HL-60 (cell line): Measurements from ENCODE around the gene AGBL3.

Experiments used
- DNase-seq, 2 experiments: peaks; one replicate each; pipeline ENCODE4 v3.0.0-alpha.2; 2010 to 2020; ENCODE audit warnings: low read depth in 1 of 2, low spot score in 1 of 2
- H3K27ac ChIP-seq: fragments of 250-450 bp; sonication (Bioruptor Pico); replicated peaks from 2 replicates; pipeline ENCODE4 v1.5.1; 2020; ENCODE audit warnings: mild to moderate bottlenecking, moderate library complexity
- H3K27me3 ChIP-seq: fragments of 250-450 bp; sonication (Bioruptor Pico); 2 replicates; pipeline ENCODE4 v1.5.1; 2021; ENCODE audit warnings: mild to moderate bottlenecking, moderate library complexity; ENCODE audit not compliant: insufficient read depth, poor library complexity, severe bottlenecking
- H3K4me3 ChIP-seq: replicated peaks from 2 replicates; pipeline ENCODE4 v1.5.1; 2011; ENCODE audit warnings: mild to moderate bottlenecking, control low read depth, low read length; ENCODE audit not compliant: insufficient read depth
- GABPA ChIP-seq: IDR thresholded peaks from 2 replicates; pipeline ENCODE4 v1.6.1; 2012; ENCODE audit warnings: low read depth
- POLR2AphosphoS5 ChIP-seq: IDR thresholded peaks from 2 replicates; pipeline ENCODE4 v1.6.1; 2012; ENCODE audit warnings: low read depth
- SPI1 ChIP-seq: IDR thresholded peaks from 2 replicates; pipeline ENCODE4 v1.6.1; 2012; ENCODE audit warnings: low read depth, mild to moderate bottlenecking, borderline replicate concordance
- TF ChIP-seq, protein P1 (sequence below): IDR thresholded peaks from one replicate; pipeline ENCODE4 v1.5.1; 2011; ENCODE audit warnings: low read length, control low read depth, inconsistent platforms; ENCODE audit not compliant: insufficient read depth
- TF ChIP-seq, protein P2 (sequence below): IDR thresholded peaks from 2 replicates; pipeline ENCODE4 v1.6.1; 2012; ENCODE audit warnings: low read depth; ENCODE audit not compliant: insufficient replicate concordance

Gene AGBL3

DNA sequence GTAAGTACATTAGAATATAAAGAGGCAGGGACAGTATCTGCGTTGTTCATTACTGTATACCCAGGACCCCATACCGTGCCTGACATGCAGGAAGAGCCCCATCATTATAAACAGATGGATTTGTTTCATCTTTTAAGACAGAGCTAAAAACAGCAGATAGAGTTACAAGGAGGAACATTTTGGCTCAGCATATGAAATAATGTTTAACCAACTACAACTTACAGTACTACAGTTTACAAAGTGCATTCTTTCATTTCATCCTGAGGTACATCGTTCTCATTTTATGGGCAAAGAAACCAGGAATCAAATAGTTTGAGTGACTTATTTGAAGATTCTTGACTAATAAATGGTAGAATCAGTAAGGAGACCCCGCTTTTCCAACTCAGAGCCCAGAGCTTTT, 38.1 kb upstream of the AGBL3 start:
- no peak for TF ChIP-seq POLR2AphosphoS5
- TF ChIP-seq, protein P1, sequence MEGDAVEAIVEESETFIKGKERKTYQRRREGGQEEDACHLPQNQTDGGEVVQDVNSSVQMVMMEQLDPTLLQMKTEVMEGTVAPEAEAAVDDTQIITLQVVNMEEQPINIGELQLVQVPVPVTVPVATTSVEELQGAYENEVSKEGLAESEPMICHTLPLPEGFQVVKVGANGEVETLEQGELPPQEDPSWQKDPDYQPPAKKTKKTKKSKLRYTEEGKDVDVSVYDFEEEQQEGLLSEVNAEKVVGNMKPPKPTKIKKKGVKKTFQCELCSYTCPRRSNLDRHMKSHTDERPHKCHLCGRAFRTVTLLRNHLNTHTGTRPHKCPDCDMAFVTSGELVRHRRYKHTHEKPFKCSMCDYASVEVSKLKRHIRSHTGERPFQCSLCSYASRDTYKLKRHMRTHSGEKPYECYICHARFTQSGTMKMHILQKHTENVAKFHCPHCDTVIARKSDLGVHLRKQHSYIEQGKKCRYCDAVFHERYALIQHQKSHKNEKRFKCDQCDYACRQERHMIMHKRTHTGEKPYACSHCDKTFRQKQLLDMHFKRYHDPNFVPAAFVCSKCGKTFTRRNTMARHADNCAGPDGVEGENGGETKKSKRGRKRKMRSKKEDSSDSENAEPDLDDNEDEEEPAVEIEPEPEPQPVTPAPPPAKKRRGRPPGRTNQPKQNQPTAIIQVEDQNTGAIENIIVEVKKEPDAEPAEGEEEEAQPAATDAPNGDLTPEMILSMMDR = no peak
- no peak for TF ChIP-seq SPI1
- TF ChIP-seq, protein P2, sequence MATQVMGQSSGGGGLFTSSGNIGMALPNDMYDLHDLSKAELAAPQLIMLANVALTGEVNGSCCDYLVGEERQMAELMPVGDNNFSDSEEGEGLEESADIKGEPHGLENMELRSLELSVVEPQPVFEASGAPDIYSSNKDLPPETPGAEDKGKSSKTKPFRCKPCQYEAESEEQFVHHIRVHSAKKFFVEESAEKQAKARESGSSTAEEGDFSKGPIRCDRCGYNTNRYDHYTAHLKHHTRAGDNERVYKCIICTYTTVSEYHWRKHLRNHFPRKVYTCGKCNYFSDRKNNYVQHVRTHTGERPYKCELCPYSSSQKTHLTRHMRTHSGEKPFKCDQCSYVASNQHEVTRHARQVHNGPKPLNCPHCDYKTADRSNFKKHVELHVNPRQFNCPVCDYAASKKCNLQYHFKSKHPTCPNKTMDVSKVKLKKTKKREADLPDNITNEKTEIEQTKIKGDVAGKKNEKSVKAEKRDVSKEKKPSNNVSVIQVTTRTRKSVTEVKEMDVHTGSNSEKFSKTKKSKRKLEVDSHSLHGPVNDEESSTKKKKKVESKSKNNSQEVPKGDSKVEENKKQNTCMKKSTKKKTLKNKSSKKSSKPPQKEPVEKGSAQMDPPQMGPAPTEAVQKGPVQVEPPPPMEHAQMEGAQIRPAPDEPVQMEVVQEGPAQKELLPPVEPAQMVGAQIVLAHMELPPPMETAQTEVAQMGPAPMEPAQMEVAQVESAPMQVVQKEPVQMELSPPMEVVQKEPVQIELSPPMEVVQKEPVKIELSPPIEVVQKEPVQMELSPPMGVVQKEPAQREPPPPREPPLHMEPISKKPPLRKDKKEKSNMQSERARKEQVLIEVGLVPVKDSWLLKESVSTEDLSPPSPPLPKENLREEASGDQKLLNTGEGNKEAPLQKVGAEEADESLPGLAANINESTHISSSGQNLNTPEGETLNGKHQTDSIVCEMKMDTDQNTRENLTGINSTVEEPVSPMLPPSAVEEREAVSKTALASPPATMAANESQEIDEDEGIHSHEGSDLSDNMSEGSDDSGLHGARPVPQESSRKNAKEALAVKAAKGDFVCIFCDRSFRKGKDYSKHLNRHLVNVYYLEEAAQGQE = no peak
- no peak for TF ChIP-seq GABPA
- Histone ChIP-seq H3K27me3 (no peaks in the 10 kb centered on the region), H3K4me3 (no peak overlapping the region), H3K27ac (no peak overlapping the region)
- DNase-seq = no peak

DNA sequence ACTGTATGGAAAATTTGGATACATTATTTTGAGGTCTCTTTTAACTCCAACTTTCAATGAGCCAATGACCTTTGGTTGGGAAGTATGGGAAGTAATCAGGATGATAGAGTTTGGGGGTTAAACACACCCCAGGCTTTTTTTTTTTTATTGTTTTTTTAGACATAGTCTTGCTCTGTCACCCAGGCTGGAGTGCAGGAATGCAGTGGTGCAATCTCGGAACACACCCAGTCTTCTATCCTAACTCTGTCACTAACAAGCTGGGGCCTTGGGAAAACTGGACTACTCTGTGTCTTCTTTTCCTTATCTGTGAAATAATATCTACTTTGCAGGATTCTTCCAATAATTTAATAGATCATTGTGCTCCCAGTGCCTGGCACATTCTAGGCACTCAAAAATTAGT, 37.6 kb upstream of the AGBL3 start:
- Histone ChIP-seq H3K27me3 (no peaks in the 10 kb centered on the region), H3K4me3 (no peak overlapping the region), H3K27ac (no peak overlapping the region)
- TF ChIP-seq, protein P1 = no peak
- TF ChIP-seq, protein P2 = no peak
- no peak for TF ChIP-seq GABPA
- no peak for TF ChIP-seq SPI1
- TF ChIP-seq POLR2AphosphoS5 = no peak
- no peak for DNase-seq

DNA sequence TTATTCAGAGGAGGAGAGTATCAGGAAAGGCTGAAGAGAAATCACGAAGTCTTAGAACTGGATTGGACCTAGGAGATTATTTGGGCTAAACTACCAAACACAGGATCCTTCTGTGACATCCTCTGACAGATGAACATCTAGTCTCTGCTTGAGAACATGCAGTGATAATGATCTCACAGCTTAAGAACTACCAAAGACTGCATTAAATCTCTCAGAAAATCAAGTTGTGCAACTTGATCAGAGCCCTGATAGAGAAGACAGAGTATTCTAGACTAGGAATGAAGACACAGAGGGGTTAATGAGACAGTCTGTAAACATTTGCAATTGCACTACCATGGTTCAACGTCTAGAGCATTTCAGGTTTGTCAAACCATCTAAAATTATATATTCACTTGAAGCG, 37.1 kb upstream of the AGBL3 start:
- TF ChIP-seq, protein P2 = no peak
- TF ChIP-seq SPI1 (no peak), POLR2AphosphoS5 (no peak), GABPA (no peak)
- TF ChIP-seq, protein P1 = no peak
- Histone ChIP-seq H3K27me3 (no peaks in the 10 kb centered on the region), H3K4me3 (no peak overlapping the region), H3K27ac (no peak overlapping the region)
- no peak for DNase-seq
